PFSK-1 (cell line): ENCODE data around the gene TXNRD3.

Source experiments
- POLR2AphosphoS5 ChIP-seq: IDR thresholded peaks from 2 replicates; pipeline ENCODE4 v1.6.1; 2012; ENCODE audit warnings: low read depth, mild to moderate bottlenecking, control low read depth, low read length, moderate library complexity
- REST ChIP-seq, 2 experiments: IDR thresholded peaks; 2 replicates each; pipeline versions ENCODE4 v1.6.1 to v1.8.0; 2011 to 2012; ENCODE audit warnings: low read depth in 2 of 2, low read length in 2 of 2, control low read depth in 1 of 2, inconsistent platforms in 1 of 2, mild to moderate bottlenecking in 1 of 2, moderate library complexity in 1 of 2; ENCODE audit not compliant: insufficient read depth in 1 of 2
- SIN3A ChIP-seq: IDR thresholded peaks from 2 replicates; pipeline ENCODE4 v1.6.1; 2012; ENCODE audit warnings: mild to moderate bottlenecking, low read length, moderate library complexity, borderline replicate concordance; ENCODE audit not compliant: insufficient read depth

GRCh38 chr3:126573492-126574117 is 81.3 kb downstream of the TXNRD3 start:
- TF ChIP-seq POLR2AphosphoS5, result no peak
- no peak for TF ChIP-seq SIN3A
- TF ChIP-seq REST (IDR thresholded peaks at IDR 0.05; ENCODE audit: insufficient read depth in 1 of 2, low read depth in 2 of 2, low read length in 2 of 2), result no peak
